GM18951 (cell line): ENCODE measurements around the gene RREB1.

ENCODE experiments used
- POLR2A ChIP-seq: IDR thresholded peaks from 4 replicates; pipeline ENCODE4 v1.6.1; 2011; ENCODE audit warnings: mild to moderate bottlenecking; ENCODE audit not compliant: insufficient read length, insufficient read depth; ENCODE audit errors: extremely low read depth
- in situ Hi-C: fragments of 300-500 bp; cut with MboI; formaldehyde crosslinking; loops from one replicate; pipeline ENCODE4 v1.12.0; 2022; ENCODE audit warnings: low sequenced_read_pairs, mixed read lengths, inconsistent platforms; ENCODE audit not compliant: unreplicated experiment

Gene RREB1

GRCh38 chr6:7136859-7137334, 29.1 kb downstream of the RREB1 start:
- in situ Hi-C loops: no loop called here
- TF ChIP-seq POLR2A: no peak

GRCh38 chr6:7137335-7138045, 29.7 kb downstream of the RREB1 start:
- in situ Hi-C loops: no loop called here
- peak; percentile 58 for TF ChIP-seq POLR2A

GRCh38 chr6:7138046-7138531, 30.3 kb downstream of the RREB1 start:
- no peak for TF ChIP-seq POLR2A

GRCh38 chr6:7138921-7139358, 31.2 kb downstream of the RREB1 start:
- in situ Hi-C loops: no loop called here
- no peak for TF ChIP-seq POLR2A

More at GRCh38 chr6:7138046-7138531, 30.3 kb downstream of the RREB1 start:
- in situ Hi-C loops: no loop called here

GRCh38 chr6:7139835-7140470, 32.2 kb downstream of the RREB1 start:
- TF ChIP-seq POLR2A: no peak
- in situ Hi-C loops: no loop called here

- in situ Hi-C loops: no loop called here
- TF ChIP-seq POLR2A: peak; percentile 71
These were observed 33.0 kb downstream of the RREB1 start for GRCh38 chr6:7140631-7141378.

GRCh38 chr6:7142228-7142801, 34.6 kb downstream of the RREB1 start:
- TF ChIP-seq POLR2A: no peak
- in situ Hi-C loops: no loop called here

- no peak for TF ChIP-seq POLR2A
- in situ Hi-C loops: no loop called here
These were observed 35.2 kb downstream of the RREB1 start for GRCh38 chr6:7142918-7143475.

GRCh38 chr6:7143476-7143974, 35.8 kb downstream of the RREB1 start:
- in situ Hi-C loops: no loop called here
- no peak for TF ChIP-seq POLR2A

- no peak for TF ChIP-seq POLR2A
These were observed 37.3 kb downstream of the RREB1 start for GRCh38 chr6:7144872-7145584.

GRCh38 chr6:7145585-7145884, 37.8 kb downstream of the RREB1 start:
- TF ChIP-seq POLR2A: no peak
- in situ Hi-C loops: no loop called here

More at GRCh38 chr6:7144872-7145584, 37.3 kb downstream of the RREB1 start:
- in situ Hi-C loops: no loop called here
